NCI-H187 (cell line): ENCODE data around the gene TRPM3.

Experiments used
- DNase-seq, 2 experiments: peaks; one replicate each; lab custom pipeline; 2025; lab: John Stamatoyannopoulos, UW

Gene TRPM3

DNA sequence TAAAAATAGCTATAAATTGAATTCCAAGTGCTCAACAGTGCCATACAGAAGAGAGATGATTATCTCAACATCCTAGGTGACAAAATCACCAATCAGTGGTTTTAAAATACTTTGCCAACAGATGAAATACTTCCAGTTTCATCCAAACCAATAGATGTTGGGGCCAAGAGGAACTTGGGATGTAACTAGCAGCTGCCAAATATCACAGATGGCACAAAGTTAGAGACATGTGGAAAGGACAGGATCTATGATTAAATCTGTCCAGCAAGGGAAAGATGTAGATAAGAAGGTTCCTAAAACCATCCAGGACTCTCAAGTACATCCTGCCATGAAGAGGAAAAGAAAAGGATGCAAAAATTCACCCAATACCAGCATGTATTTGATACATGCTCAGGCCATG lies 23.8 kb downstream of the TRPM3 start:
- DNase-seq: no peak

DNA sequence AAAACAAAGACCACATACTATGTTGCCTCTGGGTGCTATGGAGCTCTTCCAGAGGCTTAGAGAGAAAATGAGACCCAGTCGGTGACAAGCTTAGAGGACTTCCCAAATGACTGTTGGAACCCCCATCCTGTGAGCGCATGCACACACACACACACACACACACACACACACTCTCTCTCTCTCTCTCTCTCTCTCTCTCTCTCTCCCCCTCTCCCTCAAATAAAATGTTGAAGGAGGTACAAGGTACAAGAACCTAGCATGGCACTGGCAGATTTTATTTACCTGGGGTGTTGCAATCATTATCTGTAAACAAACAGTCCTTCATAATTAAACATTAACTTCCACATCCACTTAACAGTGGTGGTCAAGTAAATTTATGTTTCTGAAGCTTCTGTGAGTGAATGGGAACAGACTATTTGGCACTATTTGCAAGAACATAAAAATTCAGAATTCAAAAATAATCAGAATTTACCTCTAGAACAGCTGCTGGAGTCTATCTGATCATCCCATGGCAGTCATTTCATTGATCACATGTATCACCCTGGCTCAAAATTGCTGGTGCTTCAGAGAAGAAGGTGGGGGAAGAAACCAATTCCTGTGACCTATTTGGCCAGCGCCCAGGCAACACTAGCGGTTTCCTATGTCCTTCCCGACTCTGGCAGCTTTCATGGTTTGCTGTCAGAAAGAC lies 24.9 kb downstream of the TRPM3 start:
- DNase-seq: no peak

DNA sequence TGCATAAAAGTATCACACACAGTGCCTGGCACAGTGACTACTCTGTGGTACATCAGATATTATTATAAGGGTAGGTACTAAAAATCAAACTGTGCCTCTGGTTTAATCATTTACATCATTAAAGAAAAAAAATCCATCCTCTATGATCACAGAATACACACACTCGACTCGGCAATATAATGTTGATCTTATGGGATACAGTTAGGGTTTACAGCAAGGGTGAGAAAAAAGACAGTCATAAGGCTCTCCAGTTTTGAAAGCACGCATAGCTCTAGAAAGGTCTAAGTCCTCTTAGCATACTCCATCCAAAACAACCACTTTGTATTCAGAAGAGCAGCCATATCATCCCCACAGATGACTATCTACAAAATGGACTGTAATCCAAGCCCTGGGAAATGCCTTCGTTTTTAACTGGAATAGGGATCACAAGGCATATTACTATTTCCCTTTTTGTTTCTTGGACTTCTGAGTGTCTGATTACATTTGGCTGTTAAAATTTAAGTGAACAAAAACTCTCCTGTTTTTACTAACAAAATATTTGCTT lies 26.6 kb downstream of the TRPM3 start:
- DNase-seq: no peak

DNA sequence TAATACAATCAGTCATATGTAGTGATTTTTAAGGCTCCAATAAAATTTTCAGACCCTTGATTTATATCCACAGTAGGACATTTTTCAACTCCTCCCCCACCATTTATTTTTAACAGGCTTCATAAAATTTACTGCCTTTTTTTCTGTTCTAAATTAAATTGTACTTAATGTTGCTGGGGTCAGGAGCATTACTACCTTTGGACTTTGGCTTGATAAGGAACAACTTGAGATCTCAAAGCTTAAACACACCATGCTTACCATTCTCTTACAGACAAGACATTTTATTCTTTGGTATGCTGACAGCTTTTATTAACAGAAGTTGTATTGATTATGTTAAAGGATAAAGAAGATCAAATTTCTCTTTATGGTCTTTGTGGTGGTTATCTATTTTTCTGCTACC lies 30.5 kb downstream of the TRPM3 start:
- DNase-seq: no peak

DNA sequence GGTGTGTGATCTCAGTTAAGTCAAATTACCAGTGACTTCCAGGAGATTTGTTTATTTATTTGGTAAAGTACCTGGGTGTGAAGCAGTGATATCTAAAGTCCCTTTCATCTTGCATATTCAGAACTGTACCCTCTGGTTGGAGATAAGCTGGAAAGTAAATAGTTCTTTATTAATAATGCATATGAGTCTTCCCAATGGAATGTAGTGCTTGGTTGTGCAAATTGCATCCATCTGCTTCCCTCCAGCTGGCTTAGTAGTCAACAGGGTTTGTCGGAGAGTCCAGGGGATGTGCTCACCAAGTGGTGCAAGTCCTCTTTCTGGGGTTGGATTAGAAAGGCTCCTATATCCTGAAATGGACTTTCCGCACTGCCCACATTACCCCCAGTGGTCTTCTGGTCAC lies 42.0 kb downstream of the TRPM3 start:
- no peak for DNase-seq

DNA sequence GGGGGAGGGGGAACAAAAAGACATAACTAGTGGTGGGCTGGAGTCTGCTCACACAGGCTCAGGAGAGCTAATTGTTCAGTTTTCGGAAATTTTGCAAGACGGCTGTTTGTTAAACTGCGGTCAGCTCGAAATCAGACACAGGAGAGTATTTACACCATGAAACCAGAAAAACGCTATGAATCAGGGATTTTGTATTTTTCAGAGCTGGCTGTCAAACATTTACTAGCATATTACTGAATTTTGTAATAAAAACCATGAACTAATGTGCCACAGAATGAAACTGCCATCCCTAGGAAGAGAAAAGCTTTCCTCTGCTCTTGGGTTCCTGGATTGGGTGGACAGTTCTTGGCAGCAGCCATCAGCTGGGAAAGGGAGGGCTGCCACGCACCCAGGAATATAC lies 45.3 kb downstream of the TRPM3 start:
- no peak for DNase-seq

DNA sequence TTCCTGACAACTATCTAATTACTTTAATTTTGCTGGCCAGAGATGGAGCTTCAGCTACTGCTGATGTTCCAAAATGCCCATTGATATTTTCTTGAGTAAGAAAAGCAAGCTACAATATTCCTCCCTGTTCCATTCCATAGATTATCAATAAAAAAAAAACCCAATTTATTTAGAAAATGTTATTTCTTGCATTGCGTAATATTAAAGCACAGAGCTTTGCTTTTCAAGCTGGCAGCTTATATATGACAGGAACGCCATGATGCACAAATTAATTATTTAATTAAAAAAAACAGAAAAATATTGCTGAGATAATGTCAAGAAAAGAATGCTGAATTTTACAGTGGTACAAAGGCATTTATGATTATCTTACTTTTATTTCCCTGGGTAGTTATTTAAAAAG lies 47.9 kb downstream of the TRPM3 start:
- DNase-seq: no peak

DNA sequence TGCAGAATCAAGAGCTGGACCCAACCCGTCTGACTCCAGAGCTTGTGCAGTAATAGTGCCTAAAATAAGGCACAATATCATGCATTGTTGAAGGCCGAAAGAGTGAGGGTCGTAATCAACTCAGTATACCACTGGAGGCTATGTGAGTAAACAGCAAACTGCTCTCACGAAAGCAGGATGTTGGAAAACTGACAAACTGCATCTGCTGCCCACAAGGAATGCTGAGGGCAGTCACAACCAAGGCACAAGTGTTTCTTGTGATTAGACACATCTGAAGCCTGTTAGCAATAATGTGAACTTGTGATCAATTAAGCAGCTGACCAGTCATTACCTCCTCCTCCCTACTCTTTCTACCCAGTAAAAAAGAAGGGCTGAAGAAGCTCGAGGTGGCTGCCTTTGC lies 48.8 kb downstream of the TRPM3 start:
- no peak for DNase-seq

DNA sequence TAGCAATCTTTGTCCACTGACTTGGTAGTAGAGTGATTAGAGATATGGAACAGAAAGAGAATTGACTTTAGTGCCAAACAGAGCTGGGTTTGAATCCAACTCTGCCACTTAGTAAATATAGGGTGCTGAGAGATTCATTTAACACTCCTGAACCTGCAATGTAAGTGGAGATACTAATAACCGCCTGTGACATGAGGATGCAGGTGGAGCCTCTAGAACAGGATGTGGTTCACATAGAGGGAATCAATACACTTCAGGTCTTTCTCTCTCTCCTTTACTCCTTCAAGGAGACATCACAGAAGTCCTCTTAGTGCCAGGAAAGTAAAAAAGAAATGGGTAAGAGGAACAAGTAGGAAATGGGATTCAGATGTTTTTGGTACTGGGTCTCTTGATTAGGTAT lies 49.8 kb downstream of the TRPM3 start:
- no peak for DNase-seq

DNA sequence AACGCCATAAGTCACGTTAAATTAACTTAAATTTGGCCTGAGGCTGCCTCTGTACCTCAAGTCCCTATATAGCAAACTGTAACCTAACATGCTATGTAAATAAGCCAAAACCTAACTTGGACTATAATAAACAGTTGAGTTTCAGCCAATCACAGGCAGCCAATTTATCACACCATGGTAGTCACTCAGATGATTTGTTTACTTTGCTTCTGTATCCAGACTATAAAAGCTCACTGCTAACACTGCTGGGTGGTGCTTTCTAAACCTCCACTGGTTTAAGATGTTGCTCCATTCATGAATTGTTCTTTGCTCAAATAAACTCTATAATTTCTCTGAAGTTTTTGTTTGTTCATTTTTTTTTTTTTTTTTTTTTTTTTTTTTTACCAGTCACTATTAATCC lies 62.8 kb downstream of the TRPM3 start:
- DNase-seq: no peak

DNA sequence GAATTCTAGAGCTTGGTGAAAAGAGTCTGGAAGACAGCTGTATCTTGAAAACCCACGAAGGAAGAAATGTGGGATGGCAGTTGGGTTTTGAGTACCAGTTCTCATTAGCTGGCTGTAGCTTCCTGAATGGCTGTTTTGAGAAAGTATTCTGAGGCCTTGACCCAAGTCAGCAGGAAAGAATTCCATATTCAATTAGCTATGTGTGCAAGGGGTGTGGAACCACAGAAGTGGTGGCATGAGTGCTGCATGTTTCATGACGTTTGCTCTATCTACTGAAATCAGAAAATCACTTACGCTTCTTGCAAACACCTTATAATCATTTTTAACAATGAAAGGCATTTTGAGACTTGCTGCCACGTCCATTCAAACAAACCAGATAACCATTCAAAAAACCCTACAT lies 69.1 kb downstream of the TRPM3 start:
- no peak for DNase-seq

DNA sequence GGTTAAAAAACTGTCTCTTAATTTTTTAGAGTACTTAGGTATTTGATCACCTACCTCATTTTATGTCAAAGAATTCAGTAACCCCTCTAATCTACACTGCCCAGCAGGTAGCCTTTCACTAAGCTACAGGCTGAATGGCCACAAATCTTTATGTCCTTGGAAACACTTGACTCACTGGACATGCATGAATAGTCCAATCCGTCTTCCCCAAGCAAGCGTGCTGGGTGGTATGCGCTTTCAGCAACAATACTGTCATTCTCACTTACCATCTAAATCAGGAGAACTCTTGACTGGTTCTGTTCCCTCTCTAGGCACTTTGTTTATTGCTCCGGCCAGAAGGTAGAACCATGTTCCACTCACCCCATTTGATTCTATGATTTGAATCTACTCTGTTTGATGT lies 73.1 kb downstream of the TRPM3 start:
- DNase-seq: no peak

DNA sequence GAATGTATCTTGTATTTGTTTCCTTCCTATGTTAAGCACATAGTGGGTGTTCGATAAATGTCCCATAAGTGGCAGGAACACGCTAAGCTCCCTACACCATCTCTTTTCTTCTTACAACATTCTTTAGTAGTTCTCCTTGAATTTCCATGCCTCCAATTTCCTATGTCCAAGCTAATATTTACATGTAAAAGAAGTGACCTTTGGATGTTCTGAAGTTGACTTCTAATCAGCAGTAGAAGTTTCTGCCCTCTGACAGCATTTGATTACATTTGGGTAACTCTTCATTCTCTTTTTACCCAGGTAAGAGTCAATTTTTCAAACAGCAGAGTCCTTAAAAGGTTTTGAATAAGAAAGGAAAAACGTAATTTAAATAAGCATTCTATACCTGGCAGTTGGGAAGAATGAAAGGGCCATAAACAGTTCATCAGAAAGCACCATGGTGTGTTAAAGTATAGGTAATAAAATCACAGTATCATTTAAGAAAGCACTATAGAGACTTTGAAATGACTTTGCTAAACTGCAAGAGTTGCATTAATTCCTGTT lies 78.9 kb downstream of the TRPM3 start:
- no peak for DNase-seq

DNA sequence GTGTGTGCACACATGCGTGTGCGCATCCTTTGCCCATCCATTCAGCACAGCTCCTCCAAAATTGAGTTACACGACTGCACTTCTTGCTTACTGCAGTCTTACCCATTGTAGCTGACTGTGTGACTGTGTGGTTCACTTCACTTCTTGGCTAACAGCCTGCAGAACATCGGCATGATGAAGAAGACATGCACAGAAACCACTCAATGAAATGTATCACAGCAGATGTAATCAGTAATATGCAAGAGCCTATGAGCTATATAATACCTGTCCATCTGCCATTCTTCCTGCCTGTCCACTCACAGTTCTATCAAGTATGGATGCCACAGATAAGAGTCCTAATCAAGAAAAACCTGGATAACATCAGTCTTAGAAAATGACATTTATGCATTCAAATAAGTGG lies 83.9 kb downstream of the TRPM3 start:
- DNase-seq: no peak

DNA sequence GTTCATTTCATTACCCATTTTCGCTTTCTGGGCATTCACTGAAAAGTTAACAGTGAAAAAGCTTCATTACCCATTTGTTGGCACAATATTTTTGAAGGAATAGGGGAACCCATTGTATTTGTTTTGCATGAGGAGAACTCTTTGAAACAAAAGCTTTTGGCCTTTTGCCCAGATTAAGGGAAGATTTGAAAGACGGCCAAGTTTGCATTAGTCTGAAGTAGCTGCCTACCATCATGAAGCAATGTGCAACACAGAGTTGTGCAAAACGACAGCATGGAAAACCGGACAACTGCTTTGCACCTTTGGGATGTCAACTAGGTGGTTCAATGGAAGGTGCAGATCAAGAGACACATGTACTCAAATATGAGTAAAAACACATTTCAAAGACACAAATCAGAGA lies 84.9 kb downstream of the TRPM3 start:
- DNase-seq: peak; percentile 19 to 45

DNA sequence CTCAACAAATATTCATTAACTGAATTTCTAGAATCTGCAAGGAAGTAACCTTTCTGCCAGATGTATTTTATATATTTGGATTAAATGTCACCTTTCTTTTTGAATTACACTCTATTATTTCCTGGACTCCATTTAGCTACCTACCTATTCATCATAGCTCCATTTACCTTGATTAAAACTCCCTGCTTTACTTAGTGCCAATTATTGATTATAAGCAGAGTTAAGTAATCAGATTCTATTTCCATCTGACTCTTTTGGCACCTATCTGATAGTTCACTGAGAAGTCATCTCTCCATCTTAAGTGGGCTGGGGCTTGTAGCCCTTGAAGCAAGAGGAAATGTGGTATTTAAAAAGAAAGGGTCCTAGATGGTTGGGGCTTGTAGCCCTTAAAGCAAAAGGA lies 88.6 kb downstream of the TRPM3 start:
- no peak for DNase-seq

DNA sequence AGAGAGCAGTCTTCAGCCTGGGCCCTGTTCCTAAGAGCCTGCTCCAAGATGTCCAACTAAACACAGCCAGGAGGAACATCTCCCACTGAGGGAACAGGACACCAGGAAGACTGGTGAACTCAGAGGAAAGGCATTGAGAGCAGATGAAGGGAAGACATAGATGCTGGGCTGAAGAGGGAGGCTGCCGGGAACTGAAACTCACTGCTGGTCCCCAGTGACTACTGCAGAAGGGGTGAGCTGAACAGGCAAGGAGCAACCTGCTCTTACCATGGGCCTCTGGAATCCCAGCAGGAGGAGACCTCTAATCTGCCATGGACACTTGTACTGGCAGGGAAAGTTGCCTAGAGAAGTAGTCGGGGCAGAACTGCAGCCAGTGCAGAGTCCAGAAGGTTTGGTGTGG lies 95.7 kb downstream of the TRPM3 start:
- DNase-seq: no peak

DNA sequence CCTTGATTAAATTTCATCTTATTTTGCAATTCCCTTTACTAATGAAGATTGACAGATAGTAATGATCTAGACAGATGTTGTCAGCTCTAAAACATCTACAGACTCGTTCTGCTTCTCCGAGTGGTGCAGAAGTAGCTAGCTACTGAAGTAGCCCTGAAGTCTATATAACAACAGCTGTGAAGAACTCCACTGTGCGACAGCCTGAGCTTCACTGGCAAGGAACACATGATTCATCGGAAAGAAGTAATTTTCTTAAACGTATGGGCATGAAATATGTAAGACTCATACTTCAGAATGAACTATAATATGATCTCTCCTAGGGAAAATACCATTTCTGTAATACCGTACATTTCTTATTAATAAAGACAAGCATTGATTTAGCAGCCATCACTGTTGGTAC lies 96.2 kb downstream of the TRPM3 start:
- no peak for DNase-seq

DNA sequence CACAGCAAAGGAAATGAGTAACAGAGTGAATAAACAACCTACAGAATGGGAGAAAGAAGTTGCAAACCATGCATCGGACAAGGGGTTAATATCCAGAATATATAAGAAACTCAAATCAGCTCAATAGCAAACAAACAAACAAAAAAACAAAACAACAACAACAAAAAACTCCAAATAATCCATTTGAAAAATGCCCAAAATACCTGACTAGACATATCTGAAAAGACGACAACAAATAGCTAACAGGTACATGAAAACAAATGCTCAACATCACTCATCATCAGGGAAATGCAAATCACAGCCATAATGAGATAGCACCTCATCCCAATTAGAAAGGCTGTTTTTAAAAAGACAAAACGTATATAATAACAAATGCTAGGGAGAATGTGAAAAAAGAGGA lies 111.2 kb downstream of the TRPM3 start:
- DNase-seq: no peak

DNA sequence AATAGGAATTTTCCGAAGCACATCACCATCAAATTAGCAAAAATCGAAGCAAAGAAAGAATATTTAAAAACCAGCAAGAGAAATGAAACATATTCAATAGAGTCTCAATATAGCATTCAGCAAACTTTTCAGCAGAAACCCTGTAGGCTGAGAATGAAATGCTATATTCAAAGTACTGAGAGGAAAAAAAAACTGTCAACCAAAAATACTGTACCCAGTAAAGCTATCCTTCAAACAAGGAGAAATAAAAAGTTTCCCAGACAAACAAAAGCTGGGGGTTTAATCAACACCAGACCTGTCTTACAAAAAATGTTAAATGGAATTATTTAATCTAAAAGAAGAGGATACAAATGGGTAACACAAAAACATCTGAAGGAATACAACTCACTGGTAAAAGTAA lies 116.0 kb downstream of the TRPM3 start:
- no peak for DNase-seq

DNA sequence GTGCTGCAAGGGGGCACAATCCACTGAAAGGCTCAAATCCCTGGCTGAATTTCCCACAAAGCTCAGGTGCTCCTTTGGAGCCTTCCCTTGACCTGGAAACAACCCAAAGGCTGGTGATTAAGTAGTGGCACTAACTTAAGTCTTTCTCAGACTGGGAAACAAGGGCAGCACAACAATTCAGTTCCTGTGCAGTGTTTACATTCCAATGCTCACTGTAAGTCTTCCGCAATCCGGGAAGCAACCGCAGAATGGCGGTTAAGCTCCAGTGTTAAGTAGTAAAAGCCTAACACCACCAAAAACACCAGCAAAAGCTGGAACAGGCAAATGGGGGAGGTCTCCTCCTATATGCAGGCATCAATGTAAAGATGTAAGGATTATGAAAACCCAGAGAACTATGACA lies 117.2 kb downstream of the TRPM3 start:
- DNase-seq: no peak

DNA sequence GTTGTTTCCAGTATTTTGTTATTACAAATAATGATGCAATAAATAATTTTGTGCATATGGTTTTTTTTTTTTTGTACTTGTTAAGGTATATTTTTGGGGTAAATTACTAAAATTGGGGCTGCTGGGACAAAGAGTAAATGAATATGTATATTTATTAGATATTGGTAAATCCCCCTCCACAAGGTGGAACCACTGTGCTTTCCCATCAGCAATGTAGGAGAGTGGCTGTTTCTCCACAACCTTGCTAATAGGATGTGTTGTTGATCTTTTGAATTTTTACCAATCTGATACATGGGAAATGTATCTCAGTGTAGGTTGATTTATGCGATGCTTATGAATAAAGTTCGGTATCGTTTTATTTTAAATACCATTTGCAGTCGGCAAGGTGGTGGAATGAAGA lies 118.1 kb downstream of the TRPM3 start:
- DNase-seq: no peak

DNA sequence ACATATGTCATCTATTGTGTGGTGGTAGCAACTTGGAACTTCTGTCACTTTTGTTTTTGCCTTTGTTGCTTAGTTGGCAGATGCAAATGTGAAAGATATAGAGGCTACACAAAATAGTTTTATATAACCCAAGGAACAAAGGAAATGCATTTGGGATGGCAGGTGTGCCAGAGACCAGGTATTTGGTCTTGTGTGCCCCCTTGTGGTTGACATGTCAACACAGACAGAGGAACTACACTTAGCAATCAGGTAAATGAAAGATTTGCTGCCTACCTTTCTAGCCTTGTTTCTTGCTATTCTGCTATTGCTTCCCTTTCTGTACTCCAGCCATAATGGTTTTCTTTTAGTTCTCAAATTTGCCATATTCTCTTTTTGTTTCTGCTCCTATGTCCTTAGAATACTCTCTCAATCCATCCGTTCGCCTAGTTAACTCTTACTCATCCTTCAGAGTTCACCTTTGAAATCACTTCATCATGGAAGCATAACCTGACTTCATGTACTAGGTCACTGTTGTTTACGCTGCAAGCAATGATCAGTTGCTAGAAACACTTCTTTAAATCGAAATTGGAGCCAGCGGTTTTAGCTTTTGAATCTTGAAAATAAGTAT lies 119.5 kb downstream of the TRPM3 start:
- peak in 1 of 2 experiments; percentile 4 for DNase-seq

DNA sequence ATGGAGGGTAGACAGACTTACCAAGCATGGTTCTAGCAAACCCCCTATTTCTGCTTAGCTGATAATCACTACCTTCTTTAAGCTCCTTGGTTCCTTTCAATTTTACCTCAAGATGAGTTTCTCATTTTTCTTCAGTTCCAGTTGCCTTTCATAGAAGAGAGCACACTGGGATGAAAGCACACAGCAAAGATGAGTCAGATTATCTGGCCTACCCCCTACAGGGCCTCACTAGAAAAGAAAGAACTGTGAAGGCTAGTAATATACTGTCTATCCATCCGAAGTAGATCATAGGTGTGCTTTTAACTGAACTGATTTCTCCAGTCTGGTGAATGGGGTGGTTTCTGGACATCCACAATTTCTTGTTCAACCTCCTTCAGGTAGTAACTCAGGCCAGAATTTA lies 122.5 kb downstream of the TRPM3 start:
- no peak for DNase-seq
